IMR-90 (cell line): Measurements from ENCODE around the gene ADCY1. TPM values are rescaled to one million over a fixed set of nuclear protein-coding genes. Genes with fewer than 3 reads are reported as not detected.

Experiments
- ATAC-seq: fragments of 200-7000 bp; cut with Tn5 transposase; 2 replicates; pipeline ENCODE4 v1.9.1; 2020; ENCODE audit warnings: low read depth, mild to moderate bottlenecking, moderate library complexity
- BruUV-seq: library from RNA; stranded (reverse); fragments of 400-500 nt; replicated peaks from 2 replicates; lab custom pipeline; 2021; lab: Mats Ljungman, UMichigan
- CTCF ChIA-PET: fragments of 300-600 bp; formaldehyde crosslinking; extraction: SDS; loops from one replicate; lab custom pipeline; 2021; ENCODE audit warnings: antibody characterized with exemption; lab: Yijun Ruan, JAX
- POLR2A ChIA-PET: fragments of 300-600 bp; sonication (Branson Sonifier 250); formaldehyde crosslinking; loops from one replicate; lab custom pipeline; 2022; ENCODE audit warnings: antibody characterized with exemption; ENCODE audit not compliant: unreplicated experiment; lab: Charles Lee
- DNase-seq: peaks from one replicate; pipeline ENCODE4 v3.0.0; 2013
- H2AFZ ChIP-seq: replicated peaks from 2 replicates; pipeline ENCODE3; 2013; ENCODE audit warnings: low read length, mild to moderate bottlenecking; ENCODE audit not compliant: poor library complexity
- H2AK5ac ChIP-seq: 2 replicates; pipeline ENCODE4 v1.6.1; 2013; ENCODE audit warnings: low read depth, low read length, inconsistent platforms
- H2AK9ac ChIP-seq: replicated peaks from 2 replicates; pipeline ENCODE3; 2013; ENCODE audit warnings: mild to moderate bottlenecking, low read depth, low read length, moderate library complexity; ENCODE audit not compliant: poor library complexity
- H2BK120ac ChIP-seq: 2 replicates; pipeline ENCODE4 v1.6.1; 2013; ENCODE audit warnings: low read depth, low read length, inconsistent platforms
- H2BK15ac ChIP-seq: 3 replicates; pipeline ENCODE4 v1.6.1; 2013; ENCODE audit warnings: low read depth, low read length, inconsistent platforms
- H2BK20ac ChIP-seq: 2 replicates; pipeline ENCODE4 v1.6.1; 2013; ENCODE audit warnings: low read depth, mild to moderate bottlenecking, inconsistent platforms, low read length, moderate library complexity
- H2BK5ac ChIP-seq: 2 replicates; pipeline ENCODE4 v1.6.1; 2013; ENCODE audit warnings: mild to moderate bottlenecking, low read depth, low read length, inconsistent platforms; ENCODE audit not compliant: poor library complexity, severe bottlenecking
- H3K14ac ChIP-seq: replicated peaks from 2 replicates; pipeline ENCODE4 v1.6.1; 2013; ENCODE audit warnings: low read depth, low read length, inconsistent platforms
- H3K18ac ChIP-seq: 2 replicates; pipeline ENCODE4 v1.6.1; 2013; ENCODE audit warnings: low read depth, low read length, control low read depth
- H3K23ac ChIP-seq: 2 replicates; pipeline ENCODE4 v1.6.1; 2013; ENCODE audit warnings: low read depth, low read length, inconsistent platforms
- H3K27ac ChIP-seq: 2 replicates; pipeline ENCODE4 v1.5.1; 2013; ENCODE audit warnings: mild to moderate bottlenecking, control low read depth, low read length; ENCODE audit not compliant: insufficient read depth
- H3K27me3 ChIP-seq: 2 replicates; pipeline ENCODE4 v1.6.1; 2013; ENCODE audit warnings: low read length; ENCODE audit not compliant: control insufficient read depth, insufficient read depth
- H3K36me3 ChIP-seq: 2 replicates; pipeline ENCODE4 v1.6.1; 2013; ENCODE audit warnings: low read length, mixed read lengths; ENCODE audit not compliant: control insufficient read depth, insufficient read depth
- H3K4ac ChIP-seq: 2 replicates; pipeline ENCODE4 v1.6.1; 2013; ENCODE audit warnings: low read depth, low read length, inconsistent platforms
- H3K4me1 ChIP-seq: 2 replicates; pipeline ENCODE4 v1.6.1; 2013; ENCODE audit warnings: low read length, mixed read lengths; ENCODE audit not compliant: control insufficient read depth, insufficient read depth
- H3K4me2 ChIP-seq: 2 replicates; pipeline ENCODE4 v1.6.1; 2013; ENCODE audit warnings: low read depth, mild to moderate bottlenecking, control low read depth, low read length, moderate library complexity
- H3K4me3 ChIP-seq: 2 replicates; pipeline ENCODE4 v1.5.1; 2013; ENCODE audit warnings: low read depth, mild to moderate bottlenecking, control low read depth, low read length, moderate library complexity; ENCODE audit not compliant: insufficient read depth
- H3K56ac ChIP-seq: 2 replicates; pipeline ENCODE4 v1.6.1; 2013; ENCODE audit warnings: low read length, inconsistent platforms; ENCODE audit not compliant: insufficient read depth; ENCODE audit errors: extremely low read depth
- H3K79me1 ChIP-seq, 2 experiments: 2 replicates each; pipeline ENCODE4 v1.6.1; 2013; ENCODE audit warnings: low read length in 2 of 2, inconsistent platforms in 1 of 2, low read depth in 1 of 2
- H3K9ac ChIP-seq: 2 replicates; pipeline ENCODE4 v1.6.1; 2013; ENCODE audit warnings: low read depth, low read length, control low read depth
- H3K9me1 ChIP-seq: 2 replicates; pipeline ENCODE4 v1.6.1; 2013; ENCODE audit warnings: low read length, inconsistent platforms; ENCODE audit not compliant: insufficient read depth
- H3K9me3 ChIP-seq: 2 replicates; pipeline ENCODE4 v1.6.1; 2013; ENCODE audit warnings: low read length; ENCODE audit not compliant: control insufficient read depth, insufficient read depth
- H4K20me1 ChIP-seq: 2 replicates; pipeline ENCODE4 v1.6.1; 2013; ENCODE audit warnings: low read length, inconsistent platforms; ENCODE audit not compliant: insufficient read depth
- H4K5ac ChIP-seq: 2 replicates; pipeline ENCODE4 v1.6.1; 2013; ENCODE audit warnings: mild to moderate bottlenecking, low read depth, low read length, control low read depth
- H4K8ac ChIP-seq, 2 experiments: 2 replicates each; pipeline ENCODE4 v1.6.1; 2013; ENCODE audit warnings: low read depth in 2 of 2, low read length in 2 of 2, control low read depth in 1 of 2, inconsistent platforms in 1 of 2
- H4K91ac ChIP-seq: 2 replicates; pipeline ENCODE4 v1.6.1; 2013; ENCODE audit warnings: low read depth, low read length, inconsistent platforms; ENCODE audit not compliant: insufficient read depth
- BHLHE40 ChIP-seq: fragments of 150-350 bp; IDR thresholded peaks from 2 replicates; pipeline ENCODE4 v1.6.1; 2016; ENCODE audit warnings: mild to moderate bottlenecking, low read depth, low read length
- CEBPB ChIP-seq: IDR thresholded peaks from 2 replicates; pipeline ENCODE4 v1.6.1; 2012; ENCODE audit warnings: low read depth, low read length, improper control_type of control experiment
- CHD1 ChIP-seq: IDR thresholded peaks from 2 replicates; pipeline ENCODE4 v1.6.1; 2012; ENCODE audit warnings: low read depth, low read length, improper control_type of control experiment
- CTCF ChIP-seq: conservative IDR thresholded peaks from 2 replicates; pipeline ENCODE4 v1.5.1; 2012; ENCODE audit warnings: mild to moderate bottlenecking, low read depth, low read length, improper control_type of control experiment
- ELK1 ChIP-seq: fragments of 150-350 bp; IDR thresholded peaks from 2 replicates; pipeline ENCODE4 v1.6.1; 2016; ENCODE audit warnings: low read depth, mild to moderate bottlenecking, low read length, moderate library complexity, borderline replicate concordance
- FOS ChIP-seq: fragments of 150-350 bp; IDR thresholded peaks from 2 replicates; pipeline ENCODE4 v1.6.1; 2016; ENCODE audit warnings: low read depth, low read length
- MAFK ChIP-seq: IDR thresholded peaks from 2 replicates; pipeline ENCODE4 v1.6.1; 2012; ENCODE audit warnings: low read depth, low read length, improper control_type of control experiment
- MAZ ChIP-seq: IDR thresholded peaks from 2 replicates; pipeline ENCODE4 v1.6.1; 2012; ENCODE audit warnings: low read depth, mild to moderate bottlenecking, low read length, improper control_type of control experiment, moderate library complexity, borderline replicate concordance
- MXI1 ChIP-seq: IDR thresholded peaks from 2 replicates; pipeline ENCODE4 v1.6.1; 2012; ENCODE audit warnings: low read depth, mild to moderate bottlenecking, low read length, moderate library complexity, borderline replicate concordance
- NFE2L2 ChIP-seq: fragments of 150-350 bp; IDR thresholded peaks from 2 replicates; pipeline ENCODE4 v1.6.1; 2016; ENCODE audit warnings: low read depth, mild to moderate bottlenecking, low read length
- POLR2A ChIP-seq: IDR thresholded peaks from 2 replicates; pipeline ENCODE4 v1.6.1; 2012; ENCODE audit warnings: mild to moderate bottlenecking, low read depth, low read length
- RAD21 ChIP-seq: IDR thresholded peaks from 2 replicates; pipeline ENCODE4 v1.6.1; 2012; ENCODE audit warnings: low read length, improper control_type of control experiment
- RCOR1 ChIP-seq: IDR thresholded peaks from 2 replicates; pipeline ENCODE4 v1.6.1; 2012; ENCODE audit warnings: mild to moderate bottlenecking, low read length, improper control_type of control experiment; ENCODE audit not compliant: insufficient replicate concordance
- RFX5 ChIP-seq: IDR thresholded peaks from 2 replicates; pipeline ENCODE4 v1.8.0; 2012; ENCODE audit warnings: low read depth, mild to moderate bottlenecking, low read length, moderate library complexity
- SMC3 ChIP-seq: fragments of 150-350 bp; IDR thresholded peaks from 2 replicates; pipeline ENCODE4 v1.6.1; 2016; ENCODE audit warnings: low read depth, mild to moderate bottlenecking, antibody characterized with exemption, low read length, moderate library complexity
- USF2 ChIP-seq: fragments of 150-350 bp; IDR thresholded peaks from 2 replicates; pipeline ENCODE4 v1.6.1; 2017; ENCODE audit warnings: mild to moderate bottlenecking, antibody characterized with exemption, low read length, low read depth
- WGBS, 2 experiments: methylation state at CpG; one replicate each; pipeline versions ENCODE4 v1.1.5 to v1.1.7; 2013; ENCODE audit warnings: missing lambda C conversion rate in 2 of 2; ENCODE audit not compliant: insufficient read length in 1 of 2; ENCODE audit errors: extremely low coverage in 2 of 2; 5-methylcytosine and 5-hydroxymethylcytosine counted together
- dilution Hi-C: fragments of 300-500 bp; cut with HindIII; formaldehyde crosslinking; loops from one replicate; pipeline ENCODE4 v1.14.3; 2018; ENCODE audit warnings: low sequenced_read_pairs; ENCODE audit not compliant: unreplicated experiment
- in situ Hi-C: fragments of 300-500 bp; cut with MboI; formaldehyde crosslinking; loops from 3 replicates; pipeline ENCODE4 v1.14.3; 2019; ENCODE audit warnings: low sequenced_read_pairs, inconsistent platforms, mixed read lengths
- intact Hi-C: fragments of 100-400 bp; cut with micrococcal nuclease; formaldehyde crosslinking; loops from 2 replicates; pipeline ENCODE4 v1.10.0; 2022
- polyA plus RNA-seq, 3 experiments: library from polyadenylated mRNA; depleted of rRNA; stranded (reverse); fragments of >200 nt; gene quantifications; 2 replicates each; pipeline ENCODE4 v1.2.3, GENCODE V29; 2012; ENCODE audit warnings: low replicate concordance in 1 of 3
- total RNA-seq: library from RNA; depleted of rRNA; stranded (reverse); fragments of >200 nt; gene quantifications from 2 replicates; pipeline ENCODE4 v1.2.3, GENCODE V29; 2012

ADCY1 gene
- total and polyA plus RNA-seq, 2 of the 4 experiments (the other 2 are of a cell fraction): 0.18 to 0.24 TPM

GRCh38 chr7:45638916-45639315 is 64.7 kb downstream of the ADCY1 start:
- dilution Hi-C loops: no loop called here
- H2BK5ac ChIP-seq: no peak overlapping the region
- no peaks in the 10 kb centered on the region for H3K36me3 ChIP-seq
- TF ChIP-seq SMC3 (no peak), MAFK (no peak), BHLHE40 (no peak), RAD21 (no peak), MAZ (no peak), NFE2L2 (no peak), USF2 (no peak), FOS (no peak), MXI1 (no peak), ELK1 (no peak), POLR2A (no peak), CHD1 (no peak), CEBPB (no peak), CTCF (no peak), RFX5 (no peak), RCOR1 (no peak)
- H3K4me3 ChIP-seq: no peak overlapping the region
- H2AFZ ChIP-seq: no peak overlapping the region
- H2BK120ac ChIP-seq: no peak overlapping the region
- no peaks in the 10 kb centered on the region for H4K20me1 ChIP-seq
- no peak overlapping the region for H2BK15ac ChIP-seq
- no peak overlapping the region for H4K8ac ChIP-seq
- no peaks in the 10 kb centered on the region for H3K4me1 ChIP-seq
- no peak overlapping the region for H3K14ac ChIP-seq
- no peak overlapping the region for H3K27ac ChIP-seq
- no peak overlapping the region for H2AK9ac ChIP-seq
- no peak overlapping the region for H3K23ac ChIP-seq
- H3K4me2 ChIP-seq: no peak overlapping the region
- H3K79me1 ChIP-seq: no peaks in the 10 kb centered on the region
- H3K9me3 ChIP-seq: no peaks in the 10 kb centered on the region
- no peak overlapping the region for H4K5ac ChIP-seq
- H3K4ac ChIP-seq: no peak overlapping the region
- BruUV-seq: no TSS peak
- DNase-seq (no peak), ATAC-seq (no peak)
- in situ Hi-C loops: no loop called here
- ChIA-PET POLR2A (no interaction called here), CTCF (no interaction called here)
- no peak overlapping the region for H3K56ac ChIP-seq
- H3K9me1 ChIP-seq: no peaks in the 10 kb centered on the region
- peaks cover 14% of the 10 kb centered on the region for H3K27me3 ChIP-seq
- intact Hi-C loops: no loop called here
- H3K18ac ChIP-seq: no peak overlapping the region
- no peak overlapping the region for H3K9ac ChIP-seq
- H4K91ac ChIP-seq: no peak overlapping the region
- H2AK5ac ChIP-seq: no peak overlapping the region
- H2BK20ac ChIP-seq: no peak overlapping the region
- WGBS, 2 experiments: no CpG with 5 or more reads among the region's 2 CpGs
